ENCODE results near the gene KIAA0040. TPM values are rescaled to one million over a fixed set of nuclear protein-coding genes. Genes with fewer than 3 reads are reported as not detected.

The KIAA0040 gene
- total RNA-seq, 1 donor: 1.1 TPM

GRCh38 chr1:175203570-175204068 lies 11.0 kb upstream of the KIAA0040 start:
- Histone ChIP-seq H3K4me2 (ENCODE audit: insufficient read depth, low read length) (no peak overlapping the region), H3K36me3 (ENCODE audit: insufficient read depth, low read length) (no peaks in the 10 kb centered on the region), H4K20me1 (ENCODE audit: insufficient read depth, low read length) (no peaks in the 10 kb centered on the region), H3K4me1 (ENCODE audit: insufficient read depth, low read length) (no peaks in the 10 kb centered on the region), H3K9me3 (ENCODE audit: low read depth, low read length) (no peaks in the 10 kb centered on the region), H3K79me2 (ENCODE audit: insufficient read depth, low read length) (no peaks in the 10 kb centered on the region), H2AFZ (ENCODE audit: low read length) (no peak overlapping the region), H3K27ac (ENCODE audit: low read depth, low read length) (no peak overlapping the region), H3K4me3 (ENCODE audit: insufficient read depth, low read length) (no peak overlapping the region), H3K27me3 (ENCODE audit: insufficient read depth, low read length) (no peaks in the 10 kb centered on the region)
- no peak for DNase-seq (ENCODE audit: insufficient read length, low spot score, missing footprints)
- TF ChIP-seq, protein P1, sequence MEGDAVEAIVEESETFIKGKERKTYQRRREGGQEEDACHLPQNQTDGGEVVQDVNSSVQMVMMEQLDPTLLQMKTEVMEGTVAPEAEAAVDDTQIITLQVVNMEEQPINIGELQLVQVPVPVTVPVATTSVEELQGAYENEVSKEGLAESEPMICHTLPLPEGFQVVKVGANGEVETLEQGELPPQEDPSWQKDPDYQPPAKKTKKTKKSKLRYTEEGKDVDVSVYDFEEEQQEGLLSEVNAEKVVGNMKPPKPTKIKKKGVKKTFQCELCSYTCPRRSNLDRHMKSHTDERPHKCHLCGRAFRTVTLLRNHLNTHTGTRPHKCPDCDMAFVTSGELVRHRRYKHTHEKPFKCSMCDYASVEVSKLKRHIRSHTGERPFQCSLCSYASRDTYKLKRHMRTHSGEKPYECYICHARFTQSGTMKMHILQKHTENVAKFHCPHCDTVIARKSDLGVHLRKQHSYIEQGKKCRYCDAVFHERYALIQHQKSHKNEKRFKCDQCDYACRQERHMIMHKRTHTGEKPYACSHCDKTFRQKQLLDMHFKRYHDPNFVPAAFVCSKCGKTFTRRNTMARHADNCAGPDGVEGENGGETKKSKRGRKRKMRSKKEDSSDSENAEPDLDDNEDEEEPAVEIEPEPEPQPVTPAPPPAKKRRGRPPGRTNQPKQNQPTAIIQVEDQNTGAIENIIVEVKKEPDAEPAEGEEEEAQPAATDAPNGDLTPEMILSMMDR (IDR thresholded peaks at IDR 0.05; ENCODE audit: extremely low read depth, low read depth, low read length): no peak

DNA sequence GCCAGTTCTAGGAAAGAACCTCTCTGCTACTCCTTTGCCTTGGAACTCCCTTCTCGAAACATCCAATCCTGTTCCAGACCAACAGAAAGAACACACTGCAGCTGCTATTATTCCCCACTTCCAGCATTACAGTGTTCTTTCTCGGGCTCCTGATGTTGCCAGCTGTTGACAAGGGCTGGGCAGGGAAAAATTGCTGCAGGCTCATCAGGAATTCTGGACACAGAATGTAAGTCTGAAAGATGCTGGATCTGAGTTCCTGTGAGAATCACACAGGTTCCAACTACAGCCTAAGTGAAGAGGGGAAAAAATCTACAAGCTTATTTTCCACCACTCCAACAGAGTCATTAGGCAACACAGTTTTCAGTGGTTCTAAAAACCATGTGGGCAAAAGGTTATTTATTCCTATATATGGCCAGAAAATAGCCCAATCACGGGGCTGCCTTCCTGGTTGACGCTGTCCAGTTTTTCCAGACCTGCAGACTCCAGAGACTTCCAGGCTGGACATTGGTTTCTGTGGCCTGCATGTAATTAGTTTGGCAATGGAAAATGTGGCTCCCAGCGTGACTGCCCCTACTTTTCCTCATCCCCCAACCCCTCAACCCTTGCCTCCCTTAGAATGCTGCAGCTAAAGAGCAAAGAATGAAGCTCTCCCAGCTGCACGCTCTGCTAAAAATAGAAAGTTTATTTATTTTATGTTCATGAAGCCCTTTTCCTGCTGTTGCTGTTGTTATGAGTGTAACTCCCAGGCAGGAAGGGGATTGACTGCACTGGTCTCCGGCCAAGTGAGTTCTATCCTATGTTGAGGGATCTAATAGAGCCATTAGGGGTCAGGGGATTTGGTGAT lies 8.3 kb upstream of the KIAA0040 start:
- TF ChIP-seq, protein P1 (IDR thresholded peaks at IDR 0.05; ENCODE audit: extremely low read depth, low read depth, low read length): no peak
- Histone ChIP-seq H3K9me3 (ENCODE audit: low read depth, low read length) (no peaks in the 10 kb centered on the region), H3K36me3 (ENCODE audit: insufficient read depth, low read length) (no peaks in the 10 kb centered on the region), H3K4me3 (ENCODE audit: insufficient read depth, low read length) (no peak overlapping the region), H3K79me2 (ENCODE audit: insufficient read depth, low read length) (no peaks in the 10 kb centered on the region), H4K20me1 (ENCODE audit: insufficient read depth, low read length) (no peaks in the 10 kb centered on the region), H3K4me1 (ENCODE audit: insufficient read depth, low read length) (no peaks in the 10 kb centered on the region), H3K4me2 (ENCODE audit: insufficient read depth, low read length) (no peak overlapping the region), H3K27ac (ENCODE audit: low read depth, low read length) (no peak overlapping the region), H2AFZ (ENCODE audit: low read length) (no peak overlapping the region), H3K27me3 (ENCODE audit: insufficient read depth, low read length) (no peaks in the 10 kb centered on the region)
- no peak for DNase-seq (ENCODE audit: insufficient read length, low spot score, missing footprints)

DNA sequence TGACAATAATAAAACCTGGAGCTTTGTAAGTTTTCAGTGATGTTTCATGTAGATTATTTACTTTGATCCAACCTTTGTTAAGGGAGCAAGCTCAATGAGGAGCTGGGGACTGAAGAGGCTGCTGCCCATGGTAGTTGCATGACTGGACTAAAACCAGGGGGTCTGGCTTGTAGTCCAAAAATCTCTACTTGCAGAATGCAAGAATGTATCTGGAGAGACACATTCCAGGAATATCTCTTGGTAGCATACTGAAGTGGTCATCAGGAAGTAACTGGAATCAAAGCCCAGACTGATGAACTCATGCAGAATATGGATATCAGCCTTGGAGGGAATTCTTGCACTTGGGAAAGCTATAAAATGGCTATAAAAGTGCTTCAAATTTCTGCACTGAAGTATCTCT lies 5.8 kb upstream of the KIAA0040 start:
- Histone ChIP-seq H3K4me1 (ENCODE audit: insufficient read depth, low read length) (peaks cover 3% of the 10 kb centered on the region), H3K36me3 (ENCODE audit: insufficient read depth, low read length) (no peaks in the 10 kb centered on the region), H3K4me2 (ENCODE audit: insufficient read depth, low read length) (no peak overlapping the region), H3K27me3 (ENCODE audit: insufficient read depth, low read length) (no peaks in the 10 kb centered on the region), H3K27ac (ENCODE audit: low read depth, low read length) (no peak overlapping the region), H3K9me3 (ENCODE audit: low read depth, low read length) (no peaks in the 10 kb centered on the region), H4K20me1 (ENCODE audit: insufficient read depth, low read length) (no peaks in the 10 kb centered on the region), H3K4me3 (ENCODE audit: insufficient read depth, low read length) (no peak overlapping the region), H3K79me2 (ENCODE audit: insufficient read depth, low read length) (no peaks in the 10 kb centered on the region), H2AFZ (ENCODE audit: low read length) (no peak overlapping the region)
- TF ChIP-seq, protein P1 (IDR thresholded peaks at IDR 0.05; ENCODE audit: extremely low read depth, low read depth, low read length): no peak
- no peak for DNase-seq (ENCODE audit: insufficient read length, low spot score, missing footprints)

DNA sequence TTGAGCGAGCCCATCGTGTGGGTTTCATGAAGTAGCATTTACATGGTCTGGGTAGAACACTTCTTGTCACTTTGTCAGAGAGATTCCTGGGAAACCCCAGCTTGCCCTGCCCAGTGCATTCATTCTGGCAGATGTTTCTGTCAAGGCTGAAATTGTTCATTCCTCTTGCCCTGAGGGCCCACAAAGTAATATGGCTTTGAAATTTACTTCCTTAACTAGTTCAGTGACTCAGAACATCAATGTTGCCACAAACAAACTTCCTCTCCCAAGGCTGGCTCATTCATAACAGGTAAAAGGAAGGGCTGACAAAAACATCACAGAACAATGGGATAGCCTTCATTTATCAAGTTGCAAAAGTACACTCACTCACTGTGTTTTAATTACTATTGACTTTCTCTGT lies 5.0 kb upstream of the KIAA0040 start:
- Histone ChIP-seq H2AFZ (ENCODE audit: low read length) (no peak overlapping the region), H3K4me1 (ENCODE audit: insufficient read depth, low read length) (peaks cover 5% of the 10 kb centered on the region), H3K4me2 (ENCODE audit: insufficient read depth, low read length) (no peak overlapping the region), H3K4me3 (ENCODE audit: insufficient read depth, low read length) (no peak overlapping the region), H3K79me2 (ENCODE audit: insufficient read depth, low read length) (no peaks in the 10 kb centered on the region), H3K27me3 (ENCODE audit: insufficient read depth, low read length) (no peaks in the 10 kb centered on the region), H4K20me1 (ENCODE audit: insufficient read depth, low read length) (no peaks in the 10 kb centered on the region), H3K36me3 (ENCODE audit: insufficient read depth, low read length) (no peaks in the 10 kb centered on the region), H3K27ac (ENCODE audit: low read depth, low read length) (no peak overlapping the region), H3K9me3 (ENCODE audit: low read depth, low read length) (no peaks in the 10 kb centered on the region)
- TF ChIP-seq, protein P1 (IDR thresholded peaks at IDR 0.05; ENCODE audit: extremely low read depth, low read depth, low read length): no peak
- DNase-seq (ENCODE audit: insufficient read length, low spot score, missing footprints): no peak

All from osteoblast (primary cell).